SK-N-SH treated with all-trans-retinoic acid at 6 μM for 48 hours (cell line): ENCODE measurements around the gene FAM131C.
A peak's percentile ranks its signal among the peaks of the same experiment; 100 is the strongest.

Source experiments
- ATAC-seq: fragments of 200-7000 bp; cut with Tn5 transposase; 3 replicates; pipeline ENCODE4 v1.9.1; 2020; ENCODE audit warnings: mild to moderate bottlenecking, moderate library complexity
- ARNTL ChIP-seq: fragments of 450-650 bp; formaldehyde crosslinking; IDR thresholded peaks from 2 replicates; pipeline ENCODE4 v1.5.0; 2020; ENCODE audit warnings: low read depth, mild to moderate bottlenecking, moderate library complexity, borderline replicate concordance
- CSDC2 ChIP-seq: fragments of 250-450 bp; sonication (Bioruptor Pico); IDR thresholded peaks from 2 replicates; pipeline ENCODE4 v1.5.0; 2020; ENCODE audit warnings: mild to moderate bottlenecking, moderate library complexity
- ESRRG ChIP-seq: fragments of 250-450 bp; sonication (Bioruptor Pico); IDR thresholded peaks from 2 replicates; pipeline ENCODE4 v1.6.1; 2021; ENCODE audit warnings: mild to moderate bottlenecking
- OSR1 ChIP-seq: fragments of 250-450 bp; sonication (Bioruptor Pico); IDR thresholded peaks from 2 replicates; pipeline ENCODE4 v1.8.0; 2022; ENCODE audit warnings: moderate library complexity, mild to moderate bottlenecking, inconsistent platforms
- PPARA ChIP-seq: fragments of 250-450 bp; sonication (Bioruptor Pico); IDR thresholded peaks from 2 replicates; pipeline ENCODE4 v1.5.0; 2020; ENCODE audit warnings: mild to moderate bottlenecking, borderline replicate concordance
- RARB ChIP-seq: fragments of 250-450 bp; sonication (Bioruptor Pico); IDR thresholded peaks from 2 replicates; pipeline ENCODE4 v1.8.0; 2021; ENCODE audit warnings: mild to moderate bottlenecking, moderate library complexity
- SNAI2 ChIP-seq: fragments of 250-450 bp; sonication (Bioruptor Pico); IDR thresholded peaks from 2 replicates; pipeline ENCODE4 v1.5.0; 2020; ENCODE audit warnings: mild to moderate bottlenecking, moderate library complexity
- TCF4 ChIP-seq: fragments of 250-450 bp; sonication (Bioruptor Pico); IDR thresholded peaks from 2 replicates; pipeline ENCODE4 v1.8.0; 2021; ENCODE audit warnings: mild to moderate bottlenecking, moderate library complexity, borderline replicate concordance
- ZC3H10 ChIP-seq: fragments of 250-450 bp; sonication (Bioruptor Pico); IDR thresholded peaks from 2 replicates; pipeline ENCODE4 v1.5.1; 2021; ENCODE audit warnings: mild to moderate bottlenecking, moderate library complexity
- ZFP3 ChIP-seq: fragments of 250-450 bp; sonication (Bioruptor Pico); IDR thresholded peaks from 2 replicates; pipeline ENCODE4 v1.5.0; 2020; ENCODE audit warnings: mild to moderate bottlenecking, moderate library complexity
- ZFP30 ChIP-seq: fragments of 450-650 bp; formaldehyde crosslinking; IDR thresholded peaks from 2 replicates; pipeline ENCODE4 v1.5.0; 2022; ENCODE audit warnings: mild to moderate bottlenecking, moderate library complexity
- ZNF565 ChIP-seq: fragments of 450-650 bp; formaldehyde crosslinking; conservative IDR thresholded peaks from 2 replicates; pipeline ENCODE4 v1.5.0; 2020; ENCODE audit warnings: low read depth, mild to moderate bottlenecking, moderate library complexity
- ZNF70 ChIP-seq: fragments of 450-650 bp; formaldehyde crosslinking; IDR thresholded peaks from 2 replicates; pipeline ENCODE4 v1.5.0; 2020; ENCODE audit warnings: mild to moderate bottlenecking, moderate library complexity
- TF ChIP-seq, protein P1 (sequence below): fragments of 250-450 bp; sonication (Bioruptor Pico); IDR thresholded peaks from 2 replicates; pipeline ENCODE4 v1.5.1; 2020; ENCODE audit warnings: low read depth, mild to moderate bottlenecking, moderate library complexity
- TF ChIP-seq, protein P2 (sequence below): fragments of 250-450 bp; sonication (Bioruptor Pico); IDR thresholded peaks from 2 replicates; pipeline ENCODE4 v1.5.1; 2021; ENCODE audit warnings: mild to moderate bottlenecking, moderate library complexity
- TF ChIP-seq, protein P3 (sequence below): fragments of 250-450 bp; sonication (Bioruptor Pico); IDR thresholded peaks from 2 replicates; pipeline ENCODE4 v1.5.0; 2020; ENCODE audit warnings: mild to moderate bottlenecking, moderate library complexity

FAM131C gene, protein sequence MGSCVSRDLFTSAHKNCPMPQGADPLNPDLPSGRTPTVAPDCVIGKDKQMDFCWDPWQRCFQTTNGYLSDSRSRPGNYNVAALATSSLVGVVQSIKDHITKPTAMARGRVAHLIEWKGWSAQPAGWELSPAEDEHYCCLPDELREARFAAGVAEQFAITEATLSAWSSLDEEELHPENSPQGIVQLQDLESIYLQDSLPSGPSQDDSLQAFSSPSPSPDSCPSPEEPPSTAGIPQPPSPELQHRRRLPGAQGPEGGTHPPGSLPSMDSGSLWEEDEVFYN

DNA sequence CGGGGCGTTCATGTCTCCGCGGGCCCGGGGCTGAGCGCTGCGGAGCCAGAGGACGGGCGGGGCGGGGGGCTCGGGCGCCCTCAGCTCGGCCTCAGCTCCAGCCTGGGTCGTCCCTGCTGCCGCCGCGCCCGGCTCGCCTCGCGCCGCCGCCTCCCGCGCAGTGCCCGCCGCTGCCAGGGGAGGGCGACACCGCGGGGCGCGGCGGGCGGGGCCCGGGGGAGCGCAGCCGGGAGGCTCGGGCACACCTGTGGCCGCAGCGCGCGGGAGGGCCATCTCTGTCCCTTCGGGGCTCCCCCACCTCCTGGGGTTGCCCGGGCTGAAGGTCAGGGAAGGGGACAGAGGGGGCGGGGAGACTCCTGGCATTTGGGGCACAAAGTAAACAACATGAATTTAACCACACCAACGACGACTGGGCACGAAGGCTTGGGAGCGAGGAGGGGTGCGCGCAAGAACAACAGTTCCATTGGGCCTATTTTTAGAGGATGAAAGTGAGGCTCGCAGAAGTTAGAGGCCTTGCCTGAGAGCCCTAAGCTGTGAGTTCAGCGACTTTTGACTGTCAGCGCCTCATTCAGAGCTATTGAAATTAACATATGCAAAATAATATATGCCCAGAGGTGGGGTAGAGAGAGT lies at the start of gene FAM131C:
TSS of gene FAM131C (minus strand) at position 162 of the 630 bp plus-strand sequence. CDS start 209 bp downstream, outside the sequence.
- TF ChIP-seq, protein P1, sequence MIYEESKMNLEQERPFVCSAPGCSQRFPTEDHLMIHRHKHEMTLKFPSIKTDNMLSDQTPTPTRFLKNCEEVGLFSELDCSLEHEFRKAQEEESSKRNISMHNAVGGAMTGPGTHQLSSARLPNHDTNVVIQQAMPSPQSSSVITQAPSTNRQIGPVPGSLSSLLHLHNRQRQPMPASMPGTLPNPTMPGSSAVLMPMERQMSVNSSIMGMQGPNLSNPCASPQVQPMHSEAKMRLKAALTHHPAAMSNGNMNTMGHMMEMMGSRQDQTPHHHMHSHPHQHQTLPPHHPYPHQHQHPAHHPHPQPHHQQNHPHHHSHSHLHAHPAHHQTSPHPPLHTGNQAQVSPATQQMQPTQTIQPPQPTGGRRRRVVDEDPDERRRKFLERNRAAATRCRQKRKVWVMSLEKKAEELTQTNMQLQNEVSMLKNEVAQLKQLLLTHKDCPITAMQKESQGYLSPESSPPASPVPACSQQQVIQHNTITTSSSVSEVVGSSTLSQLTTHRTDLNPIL (CRISPR knock-in tag), result no peak
- TF ChIP-seq ARNTL (CRISPR knock-in tag), result no peak
- TF ChIP-seq TCF4, result no peak
- no peak for TF ChIP-seq ZNF565 (CRISPR knock-in tag)
- no peak for TF ChIP-seq ZFP3 (CRISPR knock-in tag)
- TF ChIP-seq CSDC2 (CRISPR knock-in tag), result no peak
- no peak for TF ChIP-seq ZC3H10 (CRISPR knock-in tag)
- no peak for TF ChIP-seq ZNF70 (CRISPR knock-in tag)
- TF ChIP-seq ESRRG (CRISPR knock-in tag), result no peak
- TF ChIP-seq, protein P2, sequence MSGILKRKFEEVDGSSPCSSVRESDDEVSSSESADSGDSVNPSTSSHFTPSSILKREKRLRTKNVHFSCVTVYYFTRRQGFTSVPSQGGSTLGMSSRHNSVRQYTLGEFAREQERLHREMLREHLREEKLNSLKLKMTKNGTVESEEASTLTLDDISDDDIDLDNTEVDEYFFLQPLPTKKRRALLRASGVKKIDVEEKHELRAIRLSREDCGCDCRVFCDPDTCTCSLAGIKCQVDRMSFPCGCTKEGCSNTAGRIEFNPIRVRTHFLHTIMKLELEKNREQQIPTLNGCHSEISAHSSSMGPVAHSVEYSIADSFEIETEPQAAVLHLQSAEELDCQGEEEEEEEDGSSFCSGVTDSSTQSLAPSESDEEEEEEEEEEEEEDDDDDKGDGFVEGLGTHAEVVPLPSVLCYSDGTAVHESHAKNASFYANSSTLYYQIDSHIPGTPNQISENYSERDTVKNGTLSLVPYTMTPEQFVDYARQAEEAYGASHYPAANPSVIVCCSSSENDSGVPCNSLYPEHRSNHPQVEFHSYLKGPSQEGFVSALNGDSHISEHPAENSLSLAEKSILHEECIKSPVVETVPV (CRISPR knock-in tag), result no peak
- no peak for TF ChIP-seq ZFP30 (CRISPR knock-in tag)
- TF ChIP-seq RARB, result no peak
- TF ChIP-seq, protein P3, sequence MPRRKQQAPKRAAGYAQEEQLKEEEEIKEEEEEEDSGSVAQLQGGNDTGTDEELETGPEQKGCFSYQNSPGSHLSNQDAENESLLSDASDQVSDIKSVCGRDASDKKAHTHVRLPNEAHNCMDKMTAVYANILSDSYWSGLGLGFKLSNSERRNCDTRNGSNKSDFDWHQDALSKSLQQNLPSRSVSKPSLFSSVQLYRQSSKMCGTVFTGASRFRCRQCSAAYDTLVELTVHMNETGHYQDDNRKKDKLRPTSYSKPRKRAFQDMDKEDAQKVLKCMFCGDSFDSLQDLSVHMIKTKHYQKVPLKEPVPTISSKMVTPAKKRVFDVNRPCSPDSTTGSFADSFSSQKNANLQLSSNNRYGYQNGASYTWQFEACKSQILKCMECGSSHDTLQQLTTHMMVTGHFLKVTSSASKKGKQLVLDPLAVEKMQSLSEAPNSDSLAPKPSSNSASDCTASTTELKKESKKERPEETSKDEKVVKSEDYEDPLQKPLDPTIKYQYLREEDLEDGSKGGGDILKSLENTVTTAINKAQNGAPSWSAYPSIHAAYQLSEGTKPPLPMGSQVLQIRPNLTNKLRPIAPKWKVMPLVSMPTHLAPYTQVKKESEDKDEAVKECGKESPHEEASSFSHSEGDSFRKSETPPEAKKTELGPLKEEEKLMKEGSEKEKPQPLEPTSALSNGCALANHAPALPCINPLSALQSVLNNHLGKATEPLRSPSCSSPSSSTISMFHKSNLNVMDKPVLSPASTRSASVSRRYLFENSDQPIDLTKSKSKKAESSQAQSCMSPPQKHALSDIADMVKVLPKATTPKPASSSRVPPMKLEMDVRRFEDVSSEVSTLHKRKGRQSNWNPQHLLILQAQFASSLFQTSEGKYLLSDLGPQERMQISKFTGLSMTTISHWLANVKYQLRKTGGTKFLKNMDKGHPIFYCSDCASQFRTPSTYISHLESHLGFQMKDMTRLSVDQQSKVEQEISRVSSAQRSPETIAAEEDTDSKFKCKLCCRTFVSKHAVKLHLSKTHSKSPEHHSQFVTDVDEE (CRISPR knock-in tag), result no peak
- ATAC-seq, result peak; percentile 44

DNA sequence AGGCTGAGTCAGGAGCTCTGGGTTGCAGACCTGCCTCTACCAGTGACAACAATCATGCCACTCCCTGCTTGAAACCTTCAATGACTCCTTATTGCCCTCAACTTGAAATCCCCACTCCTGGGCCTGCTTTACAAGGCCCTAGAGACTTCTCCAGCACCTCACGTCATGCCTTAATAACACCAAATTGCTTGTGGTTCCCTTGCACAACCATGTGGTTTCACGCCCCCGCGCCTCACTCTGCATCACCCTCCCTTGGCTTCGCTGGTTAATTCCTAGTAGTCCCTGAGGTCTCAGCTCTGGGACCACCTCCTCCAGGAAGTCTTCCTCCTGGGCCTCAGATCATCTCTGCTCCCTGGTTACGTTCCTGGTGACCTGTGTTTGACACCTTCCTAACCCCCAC lies 49.5 kb upstream of the FAM131C start:
- ATAC-seq, result no peak
- TF ChIP-seq, protein P1 (CRISPR knock-in tag), result no peak
- TF ChIP-seq OSR1 (CRISPR knock-in tag) (no peak), SNAI2 (CRISPR knock-in tag) (no peak)

DNA sequence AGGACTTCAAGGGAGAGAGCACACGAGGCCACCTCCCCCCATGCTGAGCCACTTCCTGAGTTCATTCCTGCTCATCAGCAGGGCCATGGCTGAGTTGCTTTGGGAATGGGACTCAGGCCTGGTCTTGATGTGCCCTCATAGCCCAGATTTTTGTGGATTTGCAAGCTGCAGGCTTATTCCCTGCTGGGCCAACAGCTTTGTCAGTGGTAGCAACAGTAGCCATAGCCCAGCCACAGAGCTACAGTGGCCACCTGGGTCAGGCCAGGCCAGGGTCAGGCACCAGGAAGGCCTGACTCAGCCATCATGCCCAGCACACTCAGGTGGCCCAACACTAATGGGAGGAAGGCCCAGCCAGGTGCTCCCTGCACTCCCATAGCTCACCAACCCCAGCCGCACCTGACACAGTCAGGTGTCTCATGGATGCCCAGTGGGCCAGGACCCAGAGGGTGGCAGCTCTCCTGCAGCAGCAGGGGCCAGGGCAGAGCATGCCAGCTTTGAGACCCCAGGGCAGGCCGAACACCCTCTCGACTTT lies 49.0 kb upstream of the FAM131C start:
- ATAC-seq, result peak; percentile 5; the same call in 2 of the 3 replicates
- TF ChIP-seq OSR1 (CRISPR knock-in tag) (no peak), ZNF565 (CRISPR knock-in tag) (no peak), PPARA (CRISPR knock-in tag) (no peak), ZFP30 (CRISPR knock-in tag) (no peak), RARB (no peak), SNAI2 (CRISPR knock-in tag) (no peak), ARNTL (CRISPR knock-in tag) (no peak), ESRRG (CRISPR knock-in tag) (no peak)
- TF ChIP-seq, protein P2 (CRISPR knock-in tag), result no peak
- TF ChIP-seq, protein P1 (CRISPR knock-in tag), result no peak
